Hepatocyte (in vitro differentiated cells): Measurements from ENCODE around the gene ZNF774.

Source experiments
- CTCF ChIP-seq: fragments of 200-600 bp; sonication (generic); IDR thresholded peaks from 2 replicates; pipeline ENCODE4 v1.5.1; 2016; ENCODE audit warnings: antibody characterized with exemption, mild to moderate bottlenecking; ENCODE audit not compliant: poor library complexity
- EZH2 ChIP-seq: fragments of 200-600 bp; sonication (generic); IDR thresholded peaks from 2 replicates; pipeline ENCODE4 v1.6.1; 2016; ENCODE audit warnings: antibody characterized with exemption, mild to moderate bottlenecking, borderline replicate concordance

GRCh38 chr15:90388462-90389380 lies 36.6 kb downstream of the ZNF774 start:
- TF ChIP-seq CTCF (no peak), EZH2 (no peak)
